Prostate gland (tissue), 2 donors: Measurements from ENCODE around the gene KIR3DL3. TPM values are rescaled to one million over a fixed set of nuclear protein-coding genes. Genes with fewer than 3 reads are reported as not detected.
"Not testable (repeated sequence)": the region's sequence is repeated elsewhere in the genome, so short reads cannot be mapped to it uniquely, and the experiment has no call there.

ENCODE experiments used
- DNase-seq: peaks from one replicate; pipeline ENCODE4 v3.0.0-alpha.2; 2019; ENCODE audit warnings: low spot score
- H3K27ac ChIP-seq, 2 donors: fragments of 200-600 bp; sonication (generic); 2 replicates each; pipeline ENCODE4 v1.5.1; 2017 to 2019
- H3K27me3 ChIP-seq: fragments of 200-600 bp; sonication (generic); replicated peaks from 2 replicates; pipeline ENCODE4 v1.5.1; 2019; ENCODE audit not compliant: insufficient read depth
- H3K36me3 ChIP-seq, 2 donors: fragments of 200-600 bp; sonication (generic); 1 replicate in 1 of 2; 2 replicates in 1 of 2; pipeline versions ENCODE4 v1.5.1 to v1.8.1; 2017 to 2019
- H3K4me1 ChIP-seq: fragments of 200-600 bp; sonication (generic); replicated peaks from 2 replicates; pipeline ENCODE4 v1.5.1; 2019
- H3K4me3 ChIP-seq, 2 donors: fragments of 200-600 bp; sonication (generic); 2 replicates each; pipeline ENCODE4 v1.5.1; 2017 to 2019
- H3K9me3 ChIP-seq: fragments of 200-600 bp; sonication (generic); 2 replicates; pipeline ENCODE4 v1.5.1; 2017
- WGBS: methylation state at CpG from one replicate; pipeline ENCODE4 v1.1.5; 2018; 5-methylcytosine and 5-hydroxymethylcytosine counted together
- intact Hi-C: fragments of 100-400 bp; cut with DNase I; formaldehyde crosslinking; loops from one replicate; pipeline ENCODE4 v1.14.2; 2022
- small RNA-seq, 2 donors: library from RNA; depleted of rRNA; stranded (forward); fragments of <200 nt; gene quantifications; one replicate each; pipeline ENCODE3, GENCODE V24; 2016
- total RNA-seq, 2 donors: library from RNA; depleted of rRNA; stranded (reverse); fragments of >200 nt; gene quantifications; one replicate each; pipeline ENCODE4 v1.1.0, GENCODE V29; 2016

KIR3DL3 gene
- total RNA-seq, 2 donors from 2014 or later: not detected

- intact Hi-C loops, H3K27ac ChIP-seq, H3K4me1 ChIP-seq, H3K9me3 ChIP-seq, H3K36me3 ChIP-seq, H3K4me3 ChIP-seq, DNase-seq, H3K27me3 ChIP-seq: not testable (repeated sequence)
- 88% methylated on average over 4 of the region's 4 CpGs for WGBS
These were observed 46.3 kb downstream of the KIR3DL3 start for GRCh38 chr19:54770511-54770910.

GRCh38 chr19:54771018-54771960 lies 47.0 kb downstream of the KIR3DL3 start:
- H3K9me3 ChIP-seq, DNase-seq, intact Hi-C loops, H3K4me1 ChIP-seq, H3K27ac ChIP-seq, H3K27me3 ChIP-seq, H3K36me3 ChIP-seq, H3K4me3 ChIP-seq: not testable (repeated sequence)
- 76% methylated on average over 14 of the region's 15 CpGs for WGBS

DNA sequence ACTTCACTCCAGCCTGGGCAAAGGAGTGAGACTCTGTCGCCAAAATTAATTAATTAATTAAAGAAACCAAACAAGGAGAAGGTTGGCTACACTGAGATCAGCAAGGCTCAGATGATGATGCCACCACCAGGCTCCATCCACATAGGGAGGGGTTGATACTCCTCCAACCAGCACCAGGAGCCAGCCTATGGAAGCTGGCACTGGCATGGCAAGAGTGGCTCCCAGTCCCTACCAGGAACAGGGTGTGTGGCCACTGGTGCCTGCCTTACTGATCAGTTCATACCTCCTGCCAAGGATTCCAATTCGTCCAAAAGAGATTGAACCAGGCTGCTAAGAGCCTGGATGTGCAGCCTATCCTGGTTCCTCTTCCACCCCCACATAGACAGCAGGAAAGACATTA lies 48.4 kb downstream of the KIR3DL3 start:
- H3K4me3 ChIP-seq, intact Hi-C loops, DNase-seq, H3K36me3 ChIP-seq, H3K27ac ChIP-seq, H3K9me3 ChIP-seq, H3K4me1 ChIP-seq, H3K27me3 ChIP-seq: not testable (repeated sequence)
- WGBS: 51% methylated on average over 2 of the region's 2 CpGs

DNA sequence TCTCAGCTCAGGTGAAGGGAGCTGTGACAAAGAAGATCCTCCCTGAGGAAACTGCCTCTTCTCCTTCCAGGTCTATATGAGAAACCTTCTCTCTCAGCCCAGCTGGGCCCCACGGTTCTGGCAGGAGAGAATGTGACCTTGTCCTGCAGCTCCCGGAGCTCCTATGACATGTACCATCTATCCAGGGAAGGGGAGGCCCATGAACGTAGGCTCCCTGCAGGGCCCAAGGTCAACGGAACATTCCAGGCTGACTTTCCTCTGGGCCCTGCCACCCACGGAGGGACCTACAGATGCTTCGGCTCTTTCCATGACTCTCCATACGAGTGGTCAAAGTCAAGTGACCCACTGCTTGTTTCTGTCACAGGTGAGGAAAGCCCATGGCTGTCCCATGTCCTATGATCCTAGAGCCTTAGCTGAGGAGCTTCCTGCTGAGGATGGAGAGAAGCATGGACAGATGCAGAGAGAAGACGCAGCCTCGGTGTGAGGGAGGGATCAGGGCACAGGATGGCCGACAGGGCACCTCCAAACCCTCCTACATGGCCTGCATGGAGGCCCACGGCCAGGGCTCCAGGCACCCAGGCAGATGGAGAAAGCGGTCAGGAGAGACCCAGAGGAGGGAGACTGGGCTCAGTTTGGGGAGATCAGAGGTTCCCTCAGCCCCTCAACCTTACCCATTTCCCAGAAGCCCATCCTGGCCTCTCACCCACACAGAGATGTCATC lies 51.0 kb downstream of the KIR3DL3 start:
- H3K9me3 ChIP-seq, H3K4me1 ChIP-seq, H3K4me3 ChIP-seq, H3K27ac ChIP-seq, DNase-seq, H3K27me3 ChIP-seq, H3K36me3 ChIP-seq, intact Hi-C loops: not testable (repeated sequence)
- WGBS: 84% methylated on average over 12 of the region's 12 CpGs

DNA sequence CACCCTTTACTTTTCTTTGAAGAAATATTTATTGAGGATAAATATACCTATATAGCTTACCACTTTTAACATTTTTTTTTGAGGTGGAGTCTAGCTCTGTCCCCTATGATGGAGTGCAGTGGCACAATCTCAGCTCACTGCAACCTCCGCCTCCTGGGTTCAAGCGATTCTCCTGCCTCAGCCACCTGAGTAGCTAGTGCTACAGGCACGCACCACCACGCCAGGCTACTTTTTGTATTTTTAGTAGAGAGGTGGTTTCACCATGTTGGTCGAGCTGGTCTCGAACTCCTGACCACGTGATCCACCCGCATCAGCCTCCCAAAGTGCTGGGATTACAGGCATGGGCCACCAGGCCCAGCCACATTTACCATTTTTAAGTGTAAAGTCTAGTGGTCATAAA lies 51.6 kb downstream of the KIR3DL3 start:
- H3K36me3 ChIP-seq, H3K4me1 ChIP-seq, H3K4me3 ChIP-seq, intact Hi-C loops, DNase-seq, H3K27me3 ChIP-seq, H3K9me3 ChIP-seq, H3K27ac ChIP-seq: not testable (repeated sequence)
- 86% methylated on average over 8 of the region's 8 CpGs for WGBS

GRCh38 chr19:54777851-54778250 lies 53.6 kb downstream of the KIR3DL3 start:
- intact Hi-C loops, H3K27ac ChIP-seq, H3K27me3 ChIP-seq, H3K4me3 ChIP-seq, H3K36me3 ChIP-seq, H3K9me3 ChIP-seq, DNase-seq, H3K4me1 ChIP-seq: not testable (repeated sequence)
- 67% methylated on average over 4 of the region's 4 CpGs for WGBS

DNA sequence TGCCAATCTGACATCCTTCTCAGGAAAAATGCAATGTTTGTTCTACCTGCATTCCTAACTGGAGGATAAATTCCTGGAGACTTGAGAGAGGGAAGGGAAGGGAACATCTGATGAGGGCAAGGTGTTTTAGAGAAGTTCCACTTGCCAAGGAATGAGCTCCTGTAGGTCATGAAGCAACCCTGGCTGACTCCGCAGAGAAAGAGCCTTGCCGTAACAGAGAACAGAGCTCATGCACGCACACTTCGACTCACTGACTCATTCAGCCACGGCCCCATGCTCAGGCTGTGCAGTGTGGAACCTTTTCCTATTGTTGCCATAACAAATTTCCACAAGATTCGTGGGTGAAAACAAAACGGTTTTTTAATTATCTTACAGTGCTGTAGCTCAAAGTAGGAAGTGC lies 54.7 kb downstream of the KIR3DL3 start:
- H3K4me1 ChIP-seq, H3K27ac ChIP-seq, H3K9me3 ChIP-seq, H3K36me3 ChIP-seq, H3K27me3 ChIP-seq, intact Hi-C loops, DNase-seq, H3K4me3 ChIP-seq: not testable (repeated sequence)
- 84% methylated on average over 7 of the region's 7 CpGs for WGBS

GRCh38 chr19:54782916-54783315 lies 58.7 kb downstream of the KIR3DL3 start:
- WGBS: 78% methylated on average over 4 of the region's 4 CpGs
- intact Hi-C loops, H3K4me1 ChIP-seq: not testable (repeated sequence)

More at GRCh38 chr19:54782916-54783315, 58.7 kb downstream of the KIR3DL3 start:
- not testable (repeated sequence) for H3K36me3 ChIP-seq, H3K9me3 ChIP-seq, DNase-seq, H3K27ac ChIP-seq, H3K4me3 ChIP-seq, H3K27me3 ChIP-seq

Small RNA genes within 50 kb of the gene (small RNA-seq; reads per million reads assigned to genes)
- 0 reads per million in 2 donors for gene AC245128.2
- gene KIR3DP1: 0 reads per million in 2 donors

Other genes with a start within 250 kb of the KIR3DL3 start
- not detected for gene LAIR2, start 221.6 kb upstream of the KIR3DL3 start, total RNA-seq
- 1 to 10 TPM; 1.6 to 2.5 TPM for gene LILRA2, start 150.7 kb upstream of the KIR3DL3 start, total RNA-seq
- 1 to 10 TPM in 1 of 2 donors, under 1 TPM in 1; 0.96 to 1.7 TPM for gene LILRA1, start 130.8 kb upstream of the KIR3DL3 start, total RNA-seq
- gene LILRB1, start 94.0 kb upstream of the KIR3DL3 start, total RNA-seq: 1 to 10 TPM in 1 of 2 donors, under 1 TPM in 1; 0.68 to 1.2 TPM
- gene LILRB4, start 61.5 kb upstream of the KIR3DL3 start, total RNA-seq: 1 to 10 TPM; 1.6 to 5.7 TPM
- gene KIR2DL3, start 14.1 kb downstream of the KIR3DL3 start, total RNA-seq: not detected
- gene KIR2DL1, start 45.4 kb downstream of the KIR3DL3 start, total RNA-seq: not detected
- not detected for gene KIR2DL4, start 79.2 kb downstream of the KIR3DL3 start, total RNA-seq
- gene KIR3DL1, start 92.0 kb downstream of the KIR3DL3 start, total RNA-seq: not detected
- gene KIR2DS4, start 108.2 kb downstream of the KIR3DL3 start, total RNA-seq: 1 to 10 TPM in 1 of 2 donors, not detected in 1; 1.4 TPM
- gene KIR3DL2, start 126.0 kb downstream of the KIR3DL3 start, total RNA-seq: not detected
- not detected for gene FCAR, start 149.8 kb downstream of the KIR3DL3 start, total RNA-seq
- gene NCR1, start 181.7 kb downstream of the KIR3DL3 start, total RNA-seq: under 1 TPM in 1 of 2 donors, not detected in 1; 0.34 TPM
- gene NLRP7, start 223.1 kb downstream of the KIR3DL3 start, total RNA-seq: 1 to 10 TPM in 1 of 2 donors, not detected in 1; 7.6 TPM
- 10 to 100 TPM; 18.5 to 22.4 TPM for gene NLRP2, start 241.9 kb downstream of the KIR3DL3 start, total RNA-seq